SKM-1 treated with dmso at 0.1 percent for 144 hours (cell line): Measurements from ENCODE around the gene SPDL1.
"Not testable (repeated sequence)": the region's sequence is repeated elsewhere in the genome, so short reads cannot be mapped to it uniquely, and the experiment has no call there.

Experiments
- DNase-seq: peaks from one replicate; lab custom pipeline; 2025; ENCODE audit not compliant: unreplicated experiment; lab: John Stamatoyannopoulos, UW

The SPDL1 gene

DNA sequence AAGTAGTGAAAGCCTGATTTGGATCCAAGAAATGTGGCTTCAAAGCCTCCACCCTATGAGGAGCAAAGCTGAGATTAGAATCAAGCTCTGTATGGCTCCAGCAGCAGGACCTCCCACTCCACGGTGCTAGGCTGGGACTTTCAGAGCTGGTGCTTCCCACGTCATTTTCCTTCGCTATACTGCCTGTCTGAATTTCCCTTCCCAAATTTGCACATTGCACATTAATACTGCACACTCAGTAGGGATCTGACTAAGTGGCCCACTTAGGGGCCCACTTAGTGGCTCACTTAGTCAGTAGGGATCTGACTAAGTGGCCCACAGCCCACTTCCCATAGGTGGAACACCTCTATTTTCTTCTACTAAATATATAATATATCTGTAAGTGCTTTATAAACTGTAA is 14.1 kb upstream of the SPDL1 start:
- no peak for DNase-seq

DNA sequence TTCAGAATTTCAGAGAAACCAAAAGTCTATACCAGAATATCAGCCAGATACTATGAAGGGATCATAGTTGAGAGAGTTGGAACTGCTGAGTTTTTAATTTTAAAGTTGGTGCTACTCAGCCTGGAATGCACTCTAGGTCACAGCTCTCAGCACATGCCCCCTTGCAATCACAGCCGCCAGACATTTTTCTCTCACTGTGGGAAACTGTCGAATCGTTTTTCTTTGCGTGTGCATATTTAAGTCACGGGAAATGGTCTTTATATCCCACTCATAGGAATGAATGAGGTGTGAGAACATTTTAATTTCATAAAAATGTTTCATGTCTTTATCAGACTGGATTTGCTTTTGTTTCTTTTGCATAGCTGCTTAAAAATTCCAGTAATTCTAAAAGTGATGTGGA is 12.2 kb upstream of the SPDL1 start:
- DNase-seq: no peak

DNA sequence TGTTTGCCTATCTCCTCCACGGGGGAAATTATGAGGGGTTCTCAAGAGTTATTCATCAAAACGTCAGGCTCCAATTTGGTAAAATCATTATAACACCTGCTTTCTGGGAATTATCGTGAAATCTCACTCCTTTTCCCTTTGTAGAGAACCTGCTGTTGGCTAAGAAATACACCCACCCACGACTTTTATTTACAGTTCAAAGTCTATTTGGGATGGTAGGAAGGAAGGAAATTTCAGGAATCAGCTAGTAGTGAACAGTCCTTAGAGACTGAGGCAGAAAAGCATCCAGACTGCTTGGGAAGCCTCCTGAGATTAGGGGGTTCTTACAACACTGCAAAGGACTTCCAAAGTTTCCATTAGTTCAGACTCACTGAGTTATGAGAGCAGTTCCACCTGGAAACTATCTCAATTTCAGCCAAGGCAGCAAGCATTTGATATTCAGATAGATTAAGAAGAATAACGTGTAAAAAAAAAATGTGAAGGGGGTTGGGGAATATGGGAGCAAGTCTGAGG is 9.4 kb upstream of the SPDL1 start:
- DNase-seq: no peak

DNA sequence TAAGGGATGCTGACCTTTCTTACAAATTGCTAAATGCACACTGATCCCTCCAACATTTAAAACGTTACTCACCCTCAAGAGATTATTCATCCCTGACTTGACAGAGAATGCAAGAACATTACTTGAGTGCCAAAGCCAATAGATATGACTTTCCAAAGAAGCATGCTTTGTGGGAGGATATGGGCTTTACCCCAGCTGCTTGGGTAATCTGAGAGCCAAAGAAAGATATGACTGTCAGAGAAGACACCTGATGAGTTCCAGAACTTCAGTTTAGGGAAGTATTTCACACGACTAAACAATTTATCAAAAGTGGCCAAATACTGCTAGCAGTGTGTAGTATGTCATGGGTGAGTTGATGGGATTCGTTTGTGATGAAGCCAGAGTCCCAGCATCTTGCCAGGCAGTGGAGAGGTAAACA is 7.4 kb upstream of the SPDL1 start:
- DNase-seq: no peak

DNA sequence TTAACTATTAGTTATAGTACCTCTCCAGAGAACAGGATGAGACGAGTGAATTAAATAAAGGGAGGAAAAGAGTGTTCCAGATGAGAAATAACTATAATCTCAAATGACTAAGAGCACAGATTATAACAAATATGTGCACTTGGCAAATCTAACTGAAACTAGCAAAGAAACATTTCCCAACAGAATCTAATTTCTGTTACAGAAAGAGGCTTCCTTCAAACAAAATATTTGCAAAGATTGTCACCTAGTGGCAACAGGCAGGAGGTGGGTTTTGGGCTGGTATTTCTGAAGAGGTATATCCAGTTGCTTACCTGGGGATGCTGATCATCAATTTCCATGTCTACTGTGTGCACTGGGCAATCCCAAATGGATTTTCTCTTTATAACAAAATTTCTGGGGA is 5.6 kb upstream of the SPDL1 start:
- no peak for DNase-seq

DNA sequence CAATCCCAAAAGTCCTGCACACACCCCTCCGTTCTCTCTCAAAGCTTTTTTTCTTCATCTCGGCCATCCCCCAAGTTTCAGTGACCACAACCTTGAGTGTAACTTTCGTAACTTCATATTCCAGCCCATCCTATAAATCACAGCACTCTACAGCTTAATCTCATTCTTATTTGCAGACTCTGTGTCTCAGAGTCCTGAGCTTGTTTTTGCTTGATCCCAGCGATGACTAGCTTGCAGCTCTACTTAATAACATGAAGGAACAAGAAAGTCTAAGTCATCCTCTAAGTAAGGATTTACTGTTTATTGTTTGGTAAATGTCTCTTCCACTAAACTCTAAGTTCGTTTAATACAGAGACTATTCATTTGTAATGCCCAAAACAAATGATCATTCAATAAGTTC is 2.6 kb upstream of the SPDL1 start:
- DNase-seq: no peak

DNA sequence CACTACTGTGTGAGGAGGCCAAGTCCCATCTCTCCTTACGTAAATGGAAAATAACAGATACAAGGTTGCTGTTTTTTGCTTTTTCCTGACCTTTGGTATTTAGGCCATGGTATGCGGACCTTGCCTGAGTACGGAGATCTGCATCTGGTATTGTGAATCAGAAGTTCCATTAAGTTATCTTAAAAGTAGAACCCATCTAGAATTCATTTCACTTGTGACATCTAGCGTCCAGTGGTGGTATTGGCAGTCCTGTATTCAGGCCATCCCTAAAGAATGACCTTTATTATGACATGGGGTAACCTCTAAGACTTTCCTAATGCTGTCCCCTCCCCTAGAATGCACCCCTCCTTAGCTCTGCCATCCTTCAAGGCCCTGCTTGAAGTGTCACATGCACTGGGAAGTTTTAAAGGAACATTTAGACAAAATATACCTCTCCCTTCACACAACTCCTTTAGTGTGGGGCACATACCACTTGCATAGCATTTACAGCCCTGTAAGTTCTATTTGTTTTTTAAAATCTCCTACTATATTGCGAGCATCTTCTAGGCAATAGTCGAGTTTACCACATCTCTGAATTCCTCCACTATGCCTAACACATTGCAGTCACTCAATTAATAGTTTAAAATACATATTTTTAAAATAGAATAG is 1.9 kb upstream of the SPDL1 start:
- peak; percentile 55 for DNase-seq

DNA sequence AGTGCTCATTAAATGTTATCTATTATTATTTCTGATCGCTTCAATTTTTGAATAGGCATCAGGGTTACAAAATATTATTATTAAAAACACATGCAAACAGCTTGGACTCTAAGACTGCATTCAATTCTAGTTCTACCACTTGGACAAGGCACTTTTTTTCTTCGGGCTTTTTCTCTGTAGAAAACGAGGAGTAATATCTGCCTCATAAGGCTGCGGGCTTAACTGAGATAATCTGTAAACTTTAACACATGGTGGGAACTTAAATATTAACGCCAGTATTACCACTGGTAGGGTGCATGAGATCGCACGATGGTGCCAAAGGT is 511 bp upstream of the SPDL1 start:
- DNase-seq: no peak

DNA sequence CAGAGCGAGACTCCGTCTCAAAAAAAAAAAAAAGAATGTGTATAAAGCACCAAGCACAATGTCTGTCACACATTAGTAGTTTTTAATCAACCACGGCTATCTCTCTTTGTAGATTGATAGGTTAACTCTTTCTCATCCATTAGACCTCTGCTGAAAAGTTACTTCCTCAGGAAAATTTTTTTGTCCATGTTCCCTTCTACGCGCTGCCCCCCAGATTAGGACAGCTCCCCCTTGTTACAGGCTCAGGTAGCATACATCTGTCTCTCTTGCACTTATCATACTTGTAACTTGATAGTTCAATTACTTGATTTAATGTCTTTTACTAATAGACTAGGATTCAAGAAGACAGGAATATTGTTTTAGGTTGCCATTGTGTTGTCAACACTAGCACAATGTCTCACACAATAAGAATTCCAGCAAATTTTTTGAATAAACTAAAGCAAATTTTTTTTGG is 1.5 kb downstream of the SPDL1 start:
- DNase-seq: no peak

DNA sequence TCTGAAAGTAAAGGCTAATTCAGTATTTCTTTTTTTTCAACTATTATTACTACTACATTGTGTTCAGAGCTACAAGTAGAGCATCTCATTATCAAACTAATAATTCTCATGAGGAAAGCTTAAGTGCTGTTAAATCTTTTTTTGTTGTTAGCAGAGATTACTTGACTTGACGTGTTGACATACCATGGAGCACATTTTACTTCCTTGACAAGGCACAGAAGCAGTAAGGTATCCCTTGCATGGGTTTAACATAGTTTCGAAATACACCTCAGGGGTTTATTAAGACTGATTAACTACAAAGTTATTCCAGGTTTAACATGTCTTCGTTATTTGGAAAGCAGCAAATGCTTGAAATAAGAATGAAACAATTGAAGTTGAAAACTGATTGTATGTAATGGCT is 7.0 kb downstream of the SPDL1 start:
- DNase-seq: no peak

DNA sequence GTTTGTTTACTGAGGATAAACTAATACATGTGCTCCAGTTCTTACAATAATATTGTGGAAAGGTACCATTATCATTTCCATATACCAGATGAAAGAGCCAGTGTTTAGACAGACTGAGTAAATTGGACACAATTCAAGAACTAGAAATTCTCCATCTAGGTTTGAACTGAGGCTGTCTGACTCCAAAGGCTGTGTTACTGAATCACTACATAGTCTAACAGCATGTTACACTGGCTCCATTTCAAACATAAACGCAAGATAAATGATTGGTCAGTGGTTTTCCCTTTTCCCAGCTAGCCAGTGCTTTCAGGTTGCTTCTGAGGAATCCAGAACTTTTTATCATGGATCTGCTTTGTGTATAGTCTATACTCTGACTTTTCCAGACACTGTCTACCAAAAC is 8.1 kb downstream of the SPDL1 start:
- no peak for DNase-seq

DNA sequence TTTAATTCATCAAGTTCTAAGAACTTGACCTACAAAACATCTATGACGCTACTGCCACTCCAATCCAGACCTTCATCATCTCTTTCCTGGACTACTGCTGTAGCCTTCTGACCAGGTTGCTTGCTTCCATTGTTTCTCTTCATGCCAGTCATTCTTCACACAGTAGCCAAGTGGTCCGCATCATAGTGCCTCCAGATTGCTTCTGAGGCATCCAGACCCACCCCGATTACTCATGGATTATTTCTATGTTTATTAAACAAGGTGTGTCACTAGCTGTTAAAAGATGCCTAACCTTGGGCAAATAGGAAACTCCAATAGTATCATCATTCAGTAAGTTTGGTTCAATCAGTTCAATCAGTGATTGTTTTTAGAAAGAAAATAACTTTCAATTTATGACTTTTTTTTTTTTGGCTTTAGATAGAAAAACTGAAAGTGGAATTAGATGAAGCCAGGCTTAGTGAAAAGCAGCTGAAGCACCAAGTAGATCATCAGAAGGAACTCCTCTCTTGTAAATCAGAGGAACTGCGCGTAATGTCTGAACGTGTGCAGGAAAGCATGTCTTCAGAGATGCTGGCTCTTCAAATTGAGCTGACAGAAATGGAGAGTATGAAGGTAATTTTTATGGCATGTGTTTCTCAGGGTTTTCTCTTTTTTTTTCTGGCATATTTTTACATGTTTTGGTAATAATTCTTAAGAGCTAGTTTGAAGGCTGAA is 9.5 kb downstream of the SPDL1 start:
- DNase-seq: no peak

DNA sequence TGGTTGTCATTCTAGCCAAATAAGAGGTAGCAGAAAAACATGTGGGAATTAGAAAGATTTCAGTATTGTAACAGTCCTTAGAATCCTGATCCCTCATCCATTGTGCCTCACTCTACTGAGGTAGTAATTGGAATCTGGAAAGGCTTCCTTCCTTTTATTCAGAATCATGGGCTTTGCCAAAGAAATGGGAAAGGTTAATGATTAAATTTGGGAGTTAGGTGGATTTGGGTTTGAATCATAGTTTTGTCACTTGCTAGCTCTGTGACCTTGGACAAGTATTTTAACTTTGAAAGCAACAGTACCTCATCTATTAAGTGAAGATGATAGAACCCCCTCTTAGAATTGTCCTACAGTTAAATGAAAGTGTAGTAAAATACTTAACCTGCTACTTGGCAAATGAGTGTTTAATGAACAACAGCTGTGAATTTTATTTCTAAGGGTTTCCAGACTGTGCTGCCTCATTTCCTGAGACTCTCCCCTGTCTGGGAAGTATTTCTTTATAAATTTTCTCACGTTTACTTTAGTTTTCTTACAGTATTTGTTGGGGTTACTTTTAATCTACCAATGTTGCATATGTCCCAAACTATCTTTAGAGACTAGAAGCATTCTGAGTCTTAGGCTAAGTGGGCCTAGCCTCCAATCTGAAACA is 11.7 kb downstream of the SPDL1 start:
- no peak for DNase-seq

DNA sequence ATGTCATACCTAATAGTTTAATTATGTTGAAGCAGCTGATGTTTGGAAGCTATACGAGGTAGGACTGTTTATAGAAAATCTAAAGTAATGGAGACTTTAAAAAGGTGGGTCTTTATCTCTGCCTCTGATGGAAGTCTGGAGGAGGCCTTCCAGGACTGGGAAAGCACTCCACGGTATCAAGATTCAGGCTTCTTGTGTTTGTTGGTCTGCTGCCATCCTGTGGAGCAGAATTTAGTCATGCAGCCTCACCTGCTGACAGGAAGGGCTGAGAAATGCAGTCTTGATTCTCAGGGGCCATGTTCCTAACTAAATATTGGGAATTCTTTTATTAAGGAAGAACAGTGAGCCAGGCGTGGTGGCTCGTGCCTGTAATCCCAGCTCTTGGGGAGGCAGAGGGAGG is 15.9 kb downstream of the SPDL1 start:
- no peak for DNase-seq

DNA sequence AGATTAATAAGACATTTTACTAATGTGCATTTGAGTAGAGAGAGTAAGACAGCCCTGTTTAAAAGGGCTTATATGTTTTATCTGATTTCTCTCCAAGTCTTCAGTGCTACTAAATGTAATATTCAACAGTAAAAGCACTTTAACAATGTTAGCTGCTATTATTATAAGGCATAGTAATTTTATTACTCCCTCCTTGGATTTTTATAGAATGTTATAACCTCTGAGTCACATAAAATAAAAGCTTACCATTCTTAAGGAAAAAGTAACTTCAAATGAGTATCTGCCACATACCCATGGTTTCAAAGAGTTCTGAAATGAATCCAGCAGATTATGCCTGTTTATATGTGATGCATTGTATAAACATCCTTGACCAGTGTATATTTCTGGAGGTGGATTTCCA is 19.0 kb downstream of the SPDL1 start:
- DNase-seq: no peak

DNA sequence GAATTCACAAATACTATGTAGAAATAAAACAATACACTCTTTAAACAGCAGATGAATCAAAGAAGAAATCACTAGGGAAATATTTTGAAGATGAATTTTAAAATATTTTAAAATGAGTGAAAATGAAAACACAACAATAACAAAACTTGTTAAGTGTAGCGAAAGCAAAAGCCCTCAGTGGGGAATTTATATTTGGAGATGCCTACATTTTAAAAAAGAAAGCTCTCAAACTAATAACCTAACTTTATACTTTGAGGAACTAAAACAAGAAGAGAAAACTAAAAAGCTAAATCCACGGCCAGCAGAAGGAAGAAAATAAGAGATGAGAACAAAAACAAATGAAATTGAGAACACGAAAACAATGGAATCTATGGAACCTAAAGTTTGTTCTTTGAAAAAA is 22.7 kb downstream of the SPDL1 start:
- no peak for DNase-seq

DNA sequence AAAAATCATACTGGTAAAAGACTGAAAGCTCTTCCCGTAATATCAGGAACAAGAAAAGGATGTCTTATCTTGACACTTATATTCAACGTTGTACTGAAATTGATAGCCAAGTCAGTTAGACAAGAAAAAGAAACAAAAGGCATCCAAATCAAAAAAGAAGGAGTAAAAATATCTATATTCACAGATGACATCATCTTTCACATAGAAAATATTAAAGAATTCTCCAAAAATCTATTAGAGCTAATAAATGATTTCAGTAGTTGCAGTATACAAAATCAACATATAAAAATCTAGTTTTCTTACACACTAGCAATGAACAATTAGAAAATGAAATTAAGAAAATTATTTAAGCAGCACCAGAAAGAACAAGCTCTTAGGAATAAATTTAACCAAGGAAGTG is 24.3 kb downstream of the SPDL1 start:
- DNase-seq: no peak

DNA sequence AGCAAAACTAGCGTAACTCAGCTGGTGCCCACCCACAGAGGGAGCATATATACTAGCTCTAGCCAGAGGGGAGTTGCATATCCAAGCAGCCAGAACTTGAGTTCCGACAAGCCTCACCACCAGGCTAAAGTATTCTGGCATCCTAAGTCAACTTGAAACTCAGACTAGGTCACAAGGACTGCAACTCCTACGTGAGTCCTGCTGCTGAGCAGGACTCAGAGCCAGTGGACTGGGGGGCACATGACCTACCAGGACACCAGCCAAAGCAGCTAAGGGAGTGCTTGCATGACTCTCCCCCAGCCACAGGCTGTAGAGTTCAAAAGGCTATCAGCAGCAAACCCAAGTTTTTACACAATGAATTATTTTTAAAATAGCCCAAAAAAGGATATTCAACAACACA is 26.1 kb downstream of the SPDL1 start:
- DNase-seq: no peak

DNA sequence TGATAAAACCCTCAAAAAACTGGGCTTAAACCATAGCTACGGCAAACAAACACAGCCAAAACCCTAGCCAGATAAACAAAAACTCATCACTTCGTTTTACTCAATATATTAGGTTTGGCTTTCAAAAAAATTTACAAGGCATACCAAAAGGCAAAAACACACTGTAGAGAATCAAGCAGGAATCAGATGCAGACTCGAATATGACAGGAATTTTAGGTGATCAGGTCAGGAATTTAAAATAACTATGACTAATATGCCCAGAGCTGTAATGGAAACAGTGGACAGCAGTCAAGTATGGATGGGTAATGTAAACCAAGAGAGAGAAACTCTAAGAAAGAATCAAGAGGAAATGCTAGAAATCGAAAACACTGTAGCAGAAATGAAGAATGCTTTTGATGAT is 27.0 kb downstream of the SPDL1 start:
- DNase-seq: no peak

DNA sequence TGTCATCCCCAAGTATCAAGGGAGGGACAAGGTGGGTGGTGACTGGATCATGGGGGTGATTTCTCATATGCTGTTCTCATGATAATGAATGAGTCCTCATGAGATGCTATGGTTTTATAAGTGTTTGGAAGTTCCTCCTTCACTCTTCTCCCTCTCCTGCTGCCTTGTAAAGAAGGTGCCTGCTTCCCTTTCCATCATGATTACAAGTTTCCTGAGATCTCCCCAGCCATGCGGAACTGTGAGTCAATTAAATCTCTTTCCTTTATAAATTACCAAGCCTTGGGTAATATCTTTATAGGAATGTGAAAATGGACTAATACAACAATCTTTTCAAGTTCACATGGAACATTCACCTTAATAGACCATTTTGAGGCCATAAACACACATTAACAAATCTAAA is 32.0 kb downstream of the SPDL1 start:
- DNase-seq: no peak

DNA sequence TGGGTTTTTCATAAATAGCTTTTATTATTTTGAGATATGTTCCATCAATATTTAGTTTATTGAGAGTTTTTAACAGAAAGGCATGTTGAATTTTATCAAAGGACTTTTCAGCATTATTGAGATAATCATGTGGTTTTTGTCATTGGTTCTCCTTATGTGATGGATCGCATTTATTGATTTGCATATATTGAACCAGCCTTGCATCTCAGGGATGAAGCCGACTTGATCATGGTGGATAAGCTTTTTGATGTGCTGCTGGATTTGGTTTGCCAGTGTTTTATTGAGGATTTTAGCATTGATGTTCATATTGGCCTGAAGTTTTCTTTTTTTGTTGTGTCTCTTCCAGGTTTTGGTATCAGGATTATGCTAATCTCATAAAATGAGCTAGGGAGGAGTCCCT is 40.7 kb downstream of the SPDL1 start:
- DNase-seq: not testable (repeated sequence)

DNA sequence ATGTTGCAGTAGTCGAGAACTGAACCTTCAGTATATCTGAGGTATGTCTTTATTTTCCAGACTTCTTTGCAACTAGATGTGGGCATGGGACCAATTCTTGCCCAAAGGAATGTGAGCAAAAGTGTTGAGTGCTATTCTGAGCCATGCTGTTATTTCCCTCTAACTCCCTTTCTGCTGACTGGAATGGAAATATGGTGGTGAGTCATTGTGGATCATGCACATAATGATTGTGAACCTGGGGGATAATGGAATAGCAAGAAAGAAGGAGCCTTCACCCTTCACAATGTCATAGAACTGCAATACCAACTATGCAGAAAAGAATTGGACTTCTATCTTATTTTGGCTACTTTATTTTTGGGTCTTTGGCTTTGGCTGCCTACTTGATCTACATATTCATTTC is 43.2 kb downstream of the SPDL1 start:
- no peak for DNase-seq
